ENCODE measurements around the gene SLC25A47.
"Not testable (repeated sequence)": the region's sequence is repeated elsewhere in the genome, so short reads cannot be mapped to it uniquely, and the experiment has no call there.

The SLC25A47 gene

DNA sequence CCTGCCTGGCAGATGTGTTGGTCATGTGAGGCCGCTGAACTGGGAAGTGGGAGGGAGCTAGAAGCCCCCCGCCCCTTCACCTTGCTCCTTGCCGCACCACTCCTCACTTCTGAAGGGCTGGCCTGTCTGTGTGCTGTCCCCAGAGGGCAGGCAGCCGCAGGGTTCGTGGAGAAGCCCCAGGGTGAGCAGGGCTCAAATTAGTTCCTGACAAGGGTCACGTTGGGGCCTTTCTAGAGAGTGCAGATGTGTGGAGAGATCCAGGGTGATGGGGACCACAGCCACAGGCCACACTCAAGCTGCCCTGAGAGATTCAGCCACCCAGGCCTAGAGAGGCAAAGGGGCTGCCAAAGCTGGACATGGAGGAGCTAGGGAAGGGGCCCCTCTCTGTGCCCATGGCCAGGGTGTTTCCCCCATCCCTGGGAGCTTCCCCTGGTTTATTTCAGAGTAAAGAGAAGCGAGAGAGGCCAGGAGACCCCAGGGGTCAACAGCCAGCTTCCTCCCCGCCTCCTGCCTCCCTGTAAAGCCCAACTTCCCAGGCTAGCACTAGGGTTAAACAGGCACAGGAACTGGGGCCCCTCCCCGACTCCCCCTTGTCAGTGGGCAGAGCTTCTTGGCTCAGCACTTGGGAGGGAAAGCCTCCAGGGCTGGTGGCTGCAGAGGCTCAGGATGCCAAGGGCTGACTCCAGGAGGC, 33.1 kb upstream of the SLC25A47 start:
- DNase-seq (ENCODE audit: low read depth in 2 of 2) = no peak

DNA sequence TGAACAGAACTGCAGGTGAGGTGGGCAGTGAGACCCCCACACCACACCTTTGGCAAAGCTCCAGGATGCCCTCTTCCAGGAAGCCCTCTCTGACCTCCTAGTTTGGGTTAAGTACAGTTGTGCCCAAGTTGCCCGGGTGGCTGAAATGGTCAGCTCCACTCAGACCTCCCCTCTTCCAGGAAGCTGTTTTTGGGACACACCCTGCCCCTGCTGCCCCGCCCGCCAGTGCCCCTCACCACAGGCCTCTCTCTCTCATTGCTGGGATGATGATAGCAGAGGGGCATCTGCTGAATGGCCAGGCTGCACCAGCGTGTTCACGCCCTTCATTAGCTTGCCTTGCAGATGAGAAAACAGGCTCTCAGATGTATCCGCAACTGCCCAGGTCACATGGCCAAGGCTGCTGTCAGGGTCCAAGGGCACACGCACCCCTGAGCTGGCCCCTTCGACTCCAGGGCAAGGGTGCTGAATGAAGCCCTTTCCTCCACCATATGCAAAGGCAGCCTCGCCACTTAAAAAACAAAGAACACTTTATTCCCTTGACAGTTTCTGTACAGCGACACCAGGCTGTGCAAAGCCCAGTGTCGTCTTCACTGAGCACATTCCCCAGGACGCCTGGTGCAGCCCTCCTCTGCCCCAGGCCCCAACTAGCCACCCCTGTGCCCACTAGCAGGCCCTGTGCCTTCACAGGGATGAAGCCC, 32.4 kb upstream of the SLC25A47 start:
- no peak for DNase-seq (ENCODE audit: low read depth in 2 of 2)

DNA sequence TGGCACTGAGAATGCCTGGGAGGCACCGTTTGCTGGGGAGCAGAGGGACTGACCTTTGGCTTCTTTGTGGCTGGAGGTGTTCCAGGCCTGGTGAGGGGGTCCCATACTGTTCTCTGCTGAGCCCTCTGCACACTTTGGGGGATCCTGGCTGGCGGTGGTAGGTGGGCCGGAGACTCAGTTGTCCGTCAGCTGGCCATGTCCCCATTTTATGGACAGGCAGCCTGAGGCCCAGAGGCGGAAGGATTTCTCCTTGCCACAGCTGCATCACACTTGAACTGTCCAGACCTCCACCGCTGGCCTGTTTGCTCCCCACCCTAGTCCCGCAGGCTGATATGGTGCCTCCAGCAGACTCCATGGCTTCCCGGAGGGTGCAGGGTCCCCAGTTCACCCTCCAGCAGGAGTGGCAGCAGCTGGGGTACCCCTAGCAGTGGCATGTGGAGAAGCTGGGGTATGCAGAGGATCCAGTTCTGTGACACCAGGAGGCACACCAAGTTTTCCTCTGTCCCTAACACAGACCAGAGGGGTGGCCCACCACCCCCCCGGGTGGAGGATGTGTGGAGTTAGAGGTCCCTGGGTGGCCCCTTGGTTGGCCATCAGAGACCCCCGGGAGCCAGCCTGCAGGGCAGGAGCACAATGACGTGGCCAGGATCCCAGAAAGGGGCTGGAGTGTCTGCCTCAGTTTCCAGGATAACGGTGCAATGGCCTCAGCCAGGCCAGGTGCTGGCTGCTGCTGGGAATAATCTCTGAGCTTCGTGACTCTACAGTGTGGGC, 31.6 kb upstream of the SLC25A47 start:
- no peak for DNase-seq (ENCODE audit: low read depth in 2 of 2)

DNA sequence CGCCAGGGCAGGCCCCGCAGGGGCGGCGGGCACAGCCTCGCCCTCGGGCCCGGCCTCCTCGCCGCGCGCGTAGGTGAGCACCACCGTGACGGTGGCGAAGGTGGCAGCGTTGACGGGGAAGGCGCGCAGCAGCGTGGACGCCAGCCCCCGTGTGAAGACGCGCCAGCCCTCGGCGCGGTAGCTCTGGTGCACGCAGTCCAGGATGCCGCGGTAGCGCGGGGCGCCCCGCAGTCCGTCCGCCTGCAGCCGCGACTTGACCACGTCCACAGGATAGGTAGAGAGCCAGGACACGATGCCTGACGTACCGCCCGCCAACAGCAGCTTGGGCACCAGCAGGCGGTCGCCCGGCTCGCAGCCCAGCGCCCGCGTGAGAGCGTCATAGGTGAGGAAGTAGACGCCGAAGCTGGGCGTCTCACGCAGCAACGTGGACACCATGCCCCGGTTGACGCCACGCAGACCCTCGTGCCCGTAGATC, 30.8 kb upstream of the SLC25A47 start:
- DNase-seq (ENCODE audit: low read depth in 2 of 2) = no peak

DNA sequence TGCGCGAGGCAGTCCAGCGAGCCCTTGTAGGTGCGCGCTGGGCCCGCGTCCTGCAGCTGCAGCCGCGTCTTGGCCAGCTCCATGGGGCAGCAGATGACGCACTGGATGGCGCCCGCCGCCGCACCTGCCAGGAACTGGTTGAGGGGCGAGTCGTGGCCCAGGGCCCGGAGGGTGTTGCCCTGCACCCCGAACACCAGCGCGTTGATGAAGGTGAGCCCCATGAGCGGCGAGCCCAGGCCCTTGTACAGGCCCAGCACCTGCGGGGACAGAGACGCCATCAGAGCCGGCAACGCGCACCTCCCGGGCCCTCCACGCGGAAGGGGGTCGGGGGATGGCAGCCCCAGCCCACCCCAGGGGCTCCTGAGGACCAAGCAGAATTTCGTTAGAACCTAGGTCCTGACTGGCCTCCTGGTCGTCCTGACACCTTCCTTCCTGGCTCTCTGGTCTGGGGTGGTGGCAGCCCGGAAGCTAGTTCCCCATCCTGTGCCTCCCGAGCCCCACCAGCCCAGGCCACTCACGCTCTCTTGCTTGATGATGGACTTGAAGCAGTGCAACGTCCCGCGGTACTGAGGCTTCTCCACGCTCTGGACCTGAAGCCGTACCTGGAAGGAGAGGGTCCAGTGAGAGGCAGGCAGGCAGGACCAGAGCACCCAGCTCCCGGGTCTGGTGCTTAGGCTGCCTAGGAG, 30.2 kb upstream of the SLC25A47 start:
- DNase-seq (ENCODE audit: low read depth in 2 of 2) = no peak

DNA sequence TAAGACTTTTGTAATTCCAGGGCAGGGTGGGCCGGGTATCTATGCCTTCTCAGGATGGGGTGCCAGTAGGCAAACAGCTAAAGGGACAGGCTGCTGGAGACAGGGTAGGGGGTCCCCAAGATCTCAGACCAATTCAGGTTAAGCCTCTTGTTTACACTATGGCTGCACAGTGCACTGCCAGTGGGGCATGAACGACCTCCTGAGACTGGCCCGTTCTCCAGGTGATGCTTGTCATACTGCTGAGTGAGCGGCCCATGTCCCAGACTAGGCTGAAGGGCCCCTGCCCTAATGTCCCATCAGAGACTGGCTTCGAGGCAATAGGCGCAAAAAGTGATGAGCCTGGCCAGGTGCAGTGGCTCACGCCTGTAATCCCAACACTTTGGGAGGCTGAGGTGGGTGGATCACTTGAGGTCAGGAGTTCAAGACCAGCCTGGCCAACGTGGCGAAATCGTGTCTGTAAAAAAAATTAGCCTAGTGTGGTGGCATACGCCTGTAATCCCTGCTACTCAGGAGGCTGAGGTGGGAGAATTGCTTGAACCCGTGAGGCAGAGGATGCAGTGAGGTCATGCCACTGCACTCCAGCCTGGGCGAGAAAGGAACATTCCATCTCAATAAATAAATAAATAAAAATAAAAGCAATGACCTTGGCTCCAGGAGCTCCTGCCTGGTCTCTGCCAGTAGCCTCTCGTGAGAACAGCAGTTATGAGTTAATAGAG, 29.5 kb upstream of the SLC25A47 start:
- no peak for DNase-seq (ENCODE audit: low read depth in 2 of 2)

DNA sequence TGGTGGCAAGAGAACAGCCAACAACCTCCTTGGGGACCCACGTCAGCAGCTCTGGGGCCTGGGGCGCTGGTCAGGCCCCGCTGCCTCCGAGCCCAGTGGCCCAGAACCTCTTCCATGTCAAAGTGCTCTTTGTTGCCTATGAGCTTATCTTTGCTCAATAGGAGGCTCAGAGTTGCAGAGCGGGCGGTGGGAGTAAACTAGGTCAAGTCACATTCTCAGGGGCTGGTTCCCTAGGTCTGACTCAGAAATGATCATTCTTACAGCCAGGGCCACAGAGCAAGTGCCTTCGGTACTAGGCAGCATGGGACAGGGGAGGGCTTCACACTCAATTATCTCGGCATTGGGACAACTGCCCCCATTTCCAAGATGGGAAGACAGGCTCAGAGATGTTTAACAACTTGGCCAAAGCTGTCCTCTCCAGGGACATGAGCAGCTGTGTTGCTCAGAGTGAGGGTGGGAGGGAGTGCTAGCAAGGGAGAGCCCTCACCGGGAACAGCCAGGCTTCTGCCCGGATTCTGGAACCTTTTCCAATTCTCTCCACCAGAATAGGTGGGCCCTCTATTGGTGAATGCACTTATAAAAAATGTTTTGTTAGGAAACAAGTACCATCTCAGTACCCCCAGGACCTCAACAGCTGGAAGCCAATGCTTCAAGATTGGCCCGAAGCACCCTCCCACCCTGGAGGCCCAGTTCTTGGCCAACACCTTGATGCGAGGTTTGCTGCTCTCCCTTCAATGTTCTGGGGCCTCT, 28.8 kb upstream of the SLC25A47 start:
- DNase-seq (ENCODE audit: low read depth in 2 of 2) = no peak

DNA sequence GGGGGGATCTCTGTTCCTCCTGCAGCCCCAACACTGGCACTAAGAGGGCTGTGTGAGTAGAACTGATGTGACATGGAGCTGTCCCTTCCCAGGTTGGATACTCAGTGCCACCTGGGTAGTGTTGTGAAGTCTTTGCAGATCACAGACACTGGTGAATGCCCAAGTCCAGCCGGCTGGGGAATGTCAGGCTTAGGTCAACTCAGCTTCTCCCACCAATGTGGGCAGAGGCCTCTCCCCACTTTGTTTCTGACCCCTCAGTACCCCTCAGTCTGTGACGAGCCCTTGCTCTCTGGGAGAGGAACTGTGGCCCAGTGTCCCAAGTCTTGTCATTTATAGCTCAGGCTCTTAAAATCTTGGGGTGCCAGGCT, 28.2 kb upstream of the SLC25A47 start:
- no peak for DNase-seq (ENCODE audit: low read depth in 2 of 2)

DNA sequence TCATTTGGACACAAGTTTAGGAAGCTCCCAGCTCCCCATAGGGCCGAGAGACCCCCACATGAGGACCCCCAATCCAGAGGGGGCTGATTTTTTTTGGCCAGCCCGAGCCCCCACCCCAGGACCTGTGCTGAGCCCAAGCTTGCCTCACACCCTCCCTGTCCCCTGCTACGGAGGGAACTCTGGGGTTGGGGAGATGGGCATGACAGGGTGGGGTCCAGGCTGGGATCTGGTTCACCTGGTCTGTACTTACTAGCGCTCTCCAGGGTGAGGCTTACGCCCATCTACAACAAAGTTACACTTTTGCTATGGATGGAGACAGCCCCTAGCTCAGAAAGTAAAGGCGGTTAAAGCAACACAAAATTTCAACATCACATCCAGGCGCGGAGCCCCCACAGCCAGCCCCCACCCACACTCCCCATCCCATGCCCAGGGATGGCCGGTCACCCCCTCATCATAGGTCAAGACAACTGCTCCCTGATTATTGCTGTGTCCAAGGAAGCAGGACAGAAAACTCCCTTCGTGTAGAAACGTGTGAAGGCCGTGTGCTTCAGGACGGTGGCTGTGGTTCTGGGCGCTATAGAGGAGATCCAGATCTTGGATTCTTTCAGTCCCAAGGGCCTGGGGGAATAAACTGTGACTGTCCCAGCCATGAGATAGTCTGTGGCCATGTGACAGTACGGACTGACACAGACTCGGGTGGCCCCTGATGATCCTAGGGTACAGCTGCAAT, 27.6 kb upstream of the SLC25A47 start:
- no peak for DNase-seq (ENCODE audit: low read depth in 2 of 2)

DNA sequence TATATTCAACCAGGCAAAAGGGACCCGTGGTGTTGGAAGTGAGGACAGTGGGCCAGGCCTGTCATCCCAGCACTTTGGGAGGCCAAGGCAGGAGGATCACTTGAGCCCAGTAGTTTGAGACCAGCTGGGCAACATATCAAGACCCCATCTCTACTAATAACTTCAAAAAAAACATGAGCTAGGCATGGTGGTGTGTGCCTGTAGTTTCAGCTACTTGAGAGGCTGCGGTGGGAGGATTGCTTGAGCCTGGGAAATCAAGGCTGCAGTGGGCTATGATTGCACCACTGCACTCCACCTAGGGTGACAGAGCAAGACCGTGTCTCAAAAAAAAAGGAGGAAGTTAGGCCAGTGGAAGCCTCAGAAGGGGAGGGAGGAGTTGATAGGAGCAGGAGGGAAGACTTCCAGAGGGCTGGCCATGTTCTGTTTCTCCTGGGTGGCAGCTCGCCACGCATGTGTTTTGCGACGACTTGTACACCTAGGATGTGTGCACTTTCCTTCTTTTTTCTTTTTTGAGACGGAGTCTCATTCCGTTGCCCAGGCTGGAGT, 27.0 kb upstream of the SLC25A47 start:
- no peak for DNase-seq (ENCODE audit: low read depth in 2 of 2)

DNA sequence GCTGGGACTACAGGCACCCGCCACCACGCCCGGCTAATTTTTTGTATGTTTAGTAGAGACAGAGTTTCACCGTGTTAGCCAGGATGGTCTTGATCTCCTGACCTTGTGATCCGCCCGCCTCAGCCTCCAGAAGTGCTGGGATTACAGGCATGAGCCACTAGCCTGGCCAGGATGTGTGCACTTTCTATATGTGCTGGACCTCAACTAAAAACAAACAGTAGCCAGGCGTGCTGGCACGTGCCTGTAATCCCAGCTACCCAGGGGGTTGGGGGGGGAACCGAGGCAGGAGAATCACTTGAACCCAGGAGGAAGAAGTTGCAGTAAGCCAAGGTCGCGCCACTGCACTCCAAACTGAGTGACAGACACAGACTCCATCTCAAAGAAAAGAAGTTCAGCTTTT, 26.4 kb upstream of the SLC25A47 start:
- not testable (repeated sequence) for DNase-seq (ENCODE audit: low read depth in 2 of 2)

DNA sequence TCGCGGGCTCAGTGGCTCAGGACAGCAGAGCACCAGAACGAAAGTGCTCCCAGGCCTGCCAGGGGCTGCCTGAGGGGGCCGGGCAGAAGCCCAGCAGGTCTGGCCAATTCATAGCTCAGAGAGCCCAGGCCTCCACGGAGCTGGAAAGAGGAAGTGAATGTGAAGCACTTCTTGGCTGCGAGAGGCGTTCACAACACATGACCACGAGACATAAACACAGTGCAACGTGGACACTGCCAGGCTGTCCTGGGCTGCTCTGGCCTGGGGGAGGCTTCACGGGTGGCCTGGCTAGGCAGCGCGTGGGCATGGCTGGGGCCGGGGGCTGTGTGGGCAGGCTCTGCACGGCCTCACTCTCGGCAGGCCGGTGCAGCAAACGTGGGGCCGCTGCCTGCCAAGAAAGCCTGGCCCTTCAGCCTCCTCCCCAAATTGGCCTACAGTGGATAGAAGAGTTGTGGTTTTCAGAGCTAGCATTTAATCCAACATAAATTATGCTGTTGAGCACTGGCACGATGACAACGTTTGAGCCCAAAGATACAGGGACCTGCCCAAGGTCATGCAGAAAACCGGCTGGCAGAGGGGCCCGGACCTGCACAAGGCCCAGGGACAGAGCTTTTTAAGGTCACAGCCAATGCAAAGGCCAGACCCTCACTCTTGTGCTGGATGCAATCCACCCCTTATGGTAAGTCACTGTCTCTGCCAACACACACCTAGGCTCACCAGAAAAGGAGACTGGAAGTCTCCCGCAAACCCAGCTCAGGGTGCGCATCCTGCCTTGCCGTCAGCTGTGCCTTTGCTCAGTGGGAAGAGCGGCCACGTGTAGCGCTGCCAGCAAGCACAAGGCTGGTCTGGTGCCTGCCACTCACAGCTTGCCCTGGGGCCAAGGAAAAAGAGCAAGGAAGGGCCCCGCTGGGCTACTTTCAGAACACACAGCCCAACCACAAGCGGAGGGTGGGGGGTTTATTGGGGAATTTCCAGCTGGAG, 25.5 kb upstream of the SLC25A47 start:
- no peak for DNase-seq (ENCODE audit: low read depth in 2 of 2)

DNA sequence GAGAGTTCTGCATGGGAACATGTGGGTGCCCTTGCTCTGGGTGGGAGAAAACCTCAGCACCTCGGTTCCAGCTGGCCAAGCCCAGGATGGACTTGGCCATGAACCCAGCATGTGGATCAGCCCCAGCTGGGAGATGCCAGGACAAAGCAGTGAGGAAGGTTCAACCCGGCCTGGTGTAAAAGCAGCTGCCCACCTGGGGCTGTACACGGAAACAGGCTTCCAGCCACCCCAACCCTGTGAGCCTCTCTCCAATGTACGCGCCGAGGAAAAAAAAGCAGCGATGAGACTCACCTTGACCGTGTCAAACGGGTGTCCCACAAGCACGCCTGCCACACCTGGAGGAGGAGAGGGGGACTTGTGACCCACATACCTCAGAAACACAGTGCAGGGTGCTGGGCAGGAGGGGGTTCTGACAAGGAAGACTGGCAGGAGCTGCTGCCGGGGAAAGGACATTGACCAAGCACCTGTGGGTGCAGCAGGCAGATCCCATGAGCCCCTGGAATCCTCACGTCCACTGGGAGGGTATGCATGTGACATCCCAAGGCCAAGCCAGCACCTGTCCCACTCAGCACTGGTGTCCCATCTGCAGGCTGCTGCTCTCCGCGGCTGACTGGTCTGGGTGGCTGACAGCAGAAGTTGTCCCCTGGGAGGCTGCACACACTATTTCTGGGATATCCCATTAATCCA, 24.4 kb upstream of the SLC25A47 start:
- DNase-seq (ENCODE audit: low read depth in 2 of 2) = no peak

DNA sequence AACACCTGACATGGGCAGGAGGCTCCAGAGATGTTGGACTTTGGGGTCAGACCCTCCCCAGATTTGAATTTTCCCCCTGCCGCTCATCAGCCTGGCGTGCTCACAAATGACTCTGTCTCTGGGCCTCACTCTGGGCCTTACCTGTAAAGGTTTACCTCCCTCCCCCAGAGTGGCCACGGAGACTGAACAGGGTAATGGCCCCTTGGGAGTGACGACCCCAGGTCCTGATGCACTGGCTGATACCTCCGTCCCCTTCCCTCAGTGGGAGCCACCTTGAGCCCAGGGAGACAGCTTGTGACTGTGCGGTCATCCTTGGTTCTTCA, 23.9 kb upstream of the SLC25A47 start:
- no peak for DNase-seq (ENCODE audit: low read depth in 2 of 2)

DNA sequence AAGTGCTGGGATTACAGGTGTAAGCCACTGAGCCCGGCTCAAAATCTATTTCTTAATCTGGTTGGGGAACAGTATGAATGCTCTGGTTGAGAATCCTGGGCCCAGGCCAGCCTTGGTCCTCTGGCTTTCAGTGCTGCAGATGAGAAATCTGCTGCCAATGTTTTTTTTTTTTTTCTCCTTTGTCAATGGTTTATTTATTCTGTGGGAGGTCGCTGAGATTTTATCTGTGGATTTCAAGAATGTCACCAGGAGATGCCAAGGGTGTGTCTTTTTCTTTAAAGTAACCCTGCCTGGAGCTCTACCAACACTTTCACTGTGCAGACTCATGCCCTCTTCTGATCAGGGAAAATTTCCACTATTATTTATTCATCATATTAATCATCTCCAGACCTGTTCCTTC, 20.5 kb upstream of the SLC25A47 start:
- no peak for DNase-seq (ENCODE audit: low read depth in 2 of 2)

DNA sequence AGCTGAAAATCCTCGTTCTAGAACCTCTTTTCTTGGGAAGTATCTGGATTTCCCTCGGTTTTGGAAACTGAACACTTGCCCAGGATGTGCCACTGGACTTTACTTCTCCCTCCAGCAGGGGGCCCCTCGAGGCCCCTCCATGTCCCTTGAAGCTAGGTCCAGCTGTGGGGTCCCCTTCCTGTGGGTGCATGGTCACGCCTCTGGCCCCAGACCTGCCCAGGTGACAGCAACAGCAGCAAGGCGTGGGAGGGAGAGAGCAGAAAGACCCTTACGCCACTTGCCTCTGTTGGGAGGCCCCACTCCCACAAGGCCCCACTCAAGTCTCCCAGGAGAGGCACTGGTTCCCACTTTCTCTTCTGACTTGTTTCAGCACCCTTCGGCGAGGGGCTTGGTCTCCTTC, 20.0 kb upstream of the SLC25A47 start:
- no peak for DNase-seq (ENCODE audit: low read depth in 2 of 2)

DNA sequence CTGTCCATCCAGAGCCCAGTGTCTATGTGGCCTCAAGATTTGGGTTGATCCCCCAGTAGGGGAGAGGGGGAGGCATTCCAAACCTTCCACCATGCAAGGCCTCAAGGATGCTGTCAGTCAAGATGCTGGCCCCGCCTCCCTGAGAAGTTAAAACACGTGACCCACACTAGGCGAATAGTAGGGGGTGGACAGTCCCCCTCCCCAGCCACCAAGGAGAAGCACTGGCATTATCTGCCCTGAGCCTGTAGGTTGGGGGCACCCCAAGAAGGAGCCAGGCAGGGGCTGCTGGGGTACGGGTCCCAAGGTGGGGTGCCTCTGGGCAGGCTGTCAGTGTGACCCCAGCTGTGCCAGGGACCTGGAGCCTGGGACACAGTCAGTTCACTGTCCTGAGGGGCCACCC, 19.2 kb upstream of the SLC25A47 start:
- DNase-seq (ENCODE audit: low read depth in 2 of 2) = no peak

DNA sequence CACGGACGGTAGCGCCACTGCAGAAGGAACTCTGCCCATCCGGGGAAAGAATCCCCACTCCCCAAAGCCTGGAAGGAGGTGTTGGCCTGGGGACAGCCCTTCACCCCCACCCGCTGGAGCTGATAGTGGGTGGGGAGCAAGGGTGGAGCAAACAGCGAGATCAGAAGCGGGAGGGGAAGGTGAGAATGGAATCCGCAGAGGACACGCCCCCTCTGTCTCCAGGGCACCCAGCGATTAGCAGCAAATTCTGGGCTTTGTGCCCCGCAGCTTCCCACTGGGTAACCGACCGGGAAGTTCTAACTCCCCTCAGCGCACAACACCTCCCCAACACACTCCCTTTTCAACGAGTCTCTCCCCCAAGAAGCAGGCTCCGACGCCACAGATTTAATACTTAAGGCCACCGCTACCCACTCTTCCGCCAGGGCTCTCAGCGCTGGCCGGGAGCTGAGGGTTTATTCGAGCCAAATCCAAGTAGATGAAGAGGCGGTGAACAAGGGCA, 18.3 kb upstream of the SLC25A47 start:
- no peak for DNase-seq (ENCODE audit: low read depth in 2 of 2)

Data from stimulated activated CD4-positive, alpha-beta T cell treated with anti-CD3 and anti-CD28 coated beads, Interleukin-4, amount 100 ng/mL, for 48 hours (primary cell).